SK-N-SH (cell line): ENCODE data around the gene PNPLA1.

ENCODE experiments used
- CHD2 ChIP-seq: fragments of 150-350 bp; IDR thresholded peaks from 2 replicates; pipeline ENCODE4 v1.6.1; 2018; ENCODE audit warnings: low read length; ENCODE audit not compliant: partially characterized antibody
- CTCF ChIP-seq: fragments of 200-600 bp; sonication (generic); IDR thresholded peaks from 2 replicates; pipeline ENCODE4 v1.6.1; 2017; ENCODE audit warnings: antibody characterized with exemption, mild to moderate bottlenecking, moderate library complexity
- EP300 ChIP-seq, 2 experiments: IDR thresholded peaks; 2 replicates each; pipeline versions ENCODE4 v1.4.0 to v1.6.1; 2012; ENCODE audit warnings: borderline replicate concordance in 1 of 2, low read depth in 1 of 2, low read length in 1 of 2
- GABPA ChIP-seq: IDR thresholded peaks from 2 replicates; pipeline ENCODE4 v1.4.0; 2012; ENCODE audit warnings: low read depth, mild to moderate bottlenecking
- JUND ChIP-seq: IDR thresholded peaks from 2 replicates; pipeline ENCODE4 v1.4.0; 2012
- RAD21 ChIP-seq: IDR thresholded peaks from 2 replicates; pipeline ENCODE4 v1.6.1; 2012; ENCODE audit warnings: mild to moderate bottlenecking, low read length
- RCOR1 ChIP-seq: fragments of 150-350 bp; IDR thresholded peaks from 2 replicates; pipeline ENCODE4 v1.6.1; 2017; ENCODE audit warnings: antibody characterized with exemption, low read length
- TEAD4 ChIP-seq: IDR thresholded peaks from 2 replicates; pipeline ENCODE4 v1.4.0; 2012; ENCODE audit warnings: mild to moderate bottlenecking, borderline replicate concordance; ENCODE audit not compliant: insufficient read depth
- USF1 ChIP-seq: IDR thresholded peaks from 2 replicates; pipeline ENCODE4 v1.4.0; 2012; ENCODE audit warnings: low read depth, borderline replicate concordance

- TF ChIP-seq GABPA (no peak), RAD21 (no peak), CTCF (no peak), JUND (no peak), TEAD4 (no peak), CHD2 (no peak), USF1 (no peak), RCOR1 (no peak), EP300 (IDR thresholded peaks at IDR 0.05; ENCODE audit: borderline replicate concordance in 1 of 2, low read depth in 1 of 2, low read length in 1 of 2) (no peak)
Observed at GRCh38 chr6:36273802-36274514, 4.1 kb downstream of the PNPLA1 start.
